ENCODE results near the gene SLC25A36. TPM values are rescaled to one million over a fixed set of nuclear protein-coding genes. Genes with fewer than 3 reads are reported as not detected.

The SLC25A36 gene, protein sequence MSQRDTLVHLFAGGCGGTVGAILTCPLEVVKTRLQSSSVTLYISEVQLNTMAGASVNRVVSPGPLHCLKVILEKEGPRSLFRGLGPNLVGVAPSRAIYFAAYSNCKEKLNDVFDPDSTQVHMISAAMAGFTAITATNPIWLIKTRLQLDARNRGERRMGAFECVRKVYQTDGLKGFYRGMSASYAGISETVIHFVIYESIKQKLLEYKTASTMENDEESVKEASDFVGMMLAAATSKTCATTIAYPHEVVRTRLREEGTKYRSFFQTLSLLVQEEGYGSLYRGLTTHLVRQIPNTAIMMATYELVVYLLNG
- total RNA-seq (ENCODE audit: low replicate concordance) = 84.4 and 98.4 TPM in 2 replicates
- long read RNA-seq, transcript SLC25A36-201 (7 exons, 1,301 nt) = major isoform, 52 of 104 reads
- long read RNA-seq, partial matches to known transcripts = 9 of 104 reads
- long read RNA-seq, other reads (novel, unspliced or antisense) = 39 of 104 reads

DNA sequence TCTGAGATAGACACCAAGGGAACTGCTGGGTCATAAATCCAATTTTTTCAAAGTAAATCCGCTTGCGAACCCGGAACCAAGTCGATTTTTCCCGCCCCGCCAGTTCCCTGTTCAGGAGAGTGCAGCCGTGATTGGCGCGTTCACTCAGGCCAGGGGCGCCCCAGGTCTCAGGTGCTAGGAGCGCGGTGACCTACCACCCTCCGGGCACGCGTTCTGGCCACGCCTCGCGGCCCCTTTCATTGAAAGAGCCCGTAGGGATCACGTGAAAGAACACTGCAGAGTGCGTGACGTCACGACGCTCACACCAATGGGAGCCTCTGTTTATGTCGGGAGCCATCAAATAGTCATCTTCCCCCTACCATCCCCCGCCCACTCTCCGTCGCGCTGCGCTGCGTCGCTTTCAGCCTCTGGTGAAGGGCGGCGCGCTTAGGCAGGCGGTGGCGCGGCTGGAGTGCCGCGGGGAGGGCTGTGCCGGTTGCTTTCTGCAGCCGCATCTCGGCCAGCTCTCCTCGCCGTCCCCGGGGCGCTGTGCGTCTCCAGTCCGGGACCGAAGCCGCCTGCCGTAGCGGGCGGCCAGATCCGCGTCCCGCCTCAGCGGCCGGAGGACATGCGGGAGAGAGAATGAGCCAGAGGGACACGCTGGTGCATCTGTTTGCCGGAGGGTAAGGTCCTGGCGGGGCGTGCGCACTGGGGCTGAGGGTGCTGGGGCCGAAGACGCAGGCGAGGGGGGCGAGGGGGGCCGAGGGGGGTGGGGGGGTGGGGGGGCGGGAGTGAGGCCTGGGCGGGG, at the start of gene SLC25A36:
TSS of gene SLC25A36 (plus strand) at position 403 of the 787 bp plus-strand sequence. CDS start at position 622, 219 bp downstream.
- H3K36me3 Mint-ChIP-seq = peaks cover 7% of the 10 kb centered on the region
- DNase-seq (ENCODE audit: extremely low spot score, unreplicated experiment) = peak; percentile 96
- no peaks in the 10 kb centered on the region for H3K27me3 Mint-ChIP-seq
- TF ChIP-seq CTCF (conservative IDR thresholded peaks at IDR 0.05) = no peak
- peak within 1 kb of the TSS; percentile 99 for H3K27ac Mint-ChIP-seq
- H3K9me3 Mint-ChIP-seq = peaks cover 9% of the 10 kb centered on the region
- H3K4me1 Mint-ChIP-seq (ENCODE audit: unreplicated experiment) = peaks cover 15% of the 10 kb centered on the region
- H3K4me3 Mint-ChIP-seq = peak within 1 kb of the TSS; percentile 93

GRCh38 chr3:140896997-140897396, 44.6 kb upstream of the SLC25A36 start:
- Mint-ChIP-seq H3K36me3 (no peaks in the 10 kb centered on the region), H3K4me3 (no peak overlapping the region), H3K9me3 (no peaks in the 10 kb centered on the region), H3K27me3 (peaks cover 16% of the 10 kb centered on the region), H3K27ac (no peak overlapping the region), H3K4me1 (ENCODE audit: unreplicated experiment) (no peaks in the 10 kb centered on the region)
- TF ChIP-seq CTCF (conservative IDR thresholded peaks at IDR 0.05) = no peak
- no peak for DNase-seq (ENCODE audit: extremely low spot score, unreplicated experiment)

GRCh38 chr3:140898340-140899180, 43.1 kb upstream of the SLC25A36 start:
- no peaks in the 10 kb centered on the region for H3K36me3 Mint-ChIP-seq
- peaks cover 10% of the 10 kb centered on the region for H3K27me3 Mint-ChIP-seq
- no peak overlapping the region for H3K4me3 Mint-ChIP-seq
- H3K9me3 Mint-ChIP-seq = no peaks in the 10 kb centered on the region
- peak; percentile 79 for TF ChIP-seq CTCF (conservative IDR thresholded peaks at IDR 0.05)
- H3K4me1 Mint-ChIP-seq (ENCODE audit: unreplicated experiment) = no peaks in the 10 kb centered on the region
- DNase-seq (ENCODE audit: extremely low spot score, unreplicated experiment) = no peak
- no peak overlapping the region for H3K27ac Mint-ChIP-seq

- no peaks in the 10 kb centered on the region for H3K36me3 Mint-ChIP-seq
- H3K27ac Mint-ChIP-seq = no peak overlapping the region
- H3K9me3 Mint-ChIP-seq = no peaks in the 10 kb centered on the region
- no peak for TF ChIP-seq CTCF (conservative IDR thresholded peaks at IDR 0.05)
- no peak overlapping the region for H3K4me3 Mint-ChIP-seq
- H3K27me3 Mint-ChIP-seq = peaks cover 4% of the 10 kb centered on the region
- no peak for DNase-seq (ENCODE audit: extremely low spot score, unreplicated experiment)
- no peaks in the 10 kb centered on the region for H3K4me1 Mint-ChIP-seq (ENCODE audit: unreplicated experiment)
These were observed 42.3 kb upstream of the SLC25A36 start for GRCh38 chr3:140899363-140899762.

DNA sequence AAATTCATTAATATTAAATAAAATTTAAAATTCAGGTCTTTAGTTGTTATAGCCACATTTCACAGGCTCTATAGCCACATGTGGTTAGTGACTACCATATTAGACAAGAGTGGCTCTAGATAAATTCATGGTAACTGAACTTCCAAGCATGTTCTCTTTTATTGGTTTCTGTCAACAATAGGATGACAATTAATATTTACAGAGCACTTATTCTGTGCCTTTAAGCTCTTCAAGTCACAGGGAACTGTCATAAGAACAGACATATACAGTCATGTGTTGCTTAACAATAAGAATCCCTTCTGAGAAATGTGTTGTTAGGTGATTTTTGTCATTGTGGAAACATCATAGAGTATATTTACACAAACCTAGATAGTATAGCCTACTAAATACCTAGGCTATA, 38.8 kb upstream of the SLC25A36 start:
- H3K27ac Mint-ChIP-seq = no peak overlapping the region
- H3K36me3 Mint-ChIP-seq = no peaks in the 10 kb centered on the region
- no peaks in the 10 kb centered on the region for H3K27me3 Mint-ChIP-seq
- no peak for DNase-seq (ENCODE audit: extremely low spot score, unreplicated experiment)
- no peak for TF ChIP-seq CTCF (conservative IDR thresholded peaks at IDR 0.05)
- no peaks in the 10 kb centered on the region for H3K9me3 Mint-ChIP-seq
- H3K4me1 Mint-ChIP-seq (ENCODE audit: unreplicated experiment) = no peaks in the 10 kb centered on the region
- no peak overlapping the region for H3K4me3 Mint-ChIP-seq
